Measurements from ENCODE around the gene OXNAD1. TPM values are rescaled to one million over a fixed set of nuclear protein-coding genes. Genes with fewer than 3 reads are reported as not detected.

OXNAD1 gene, protein sequence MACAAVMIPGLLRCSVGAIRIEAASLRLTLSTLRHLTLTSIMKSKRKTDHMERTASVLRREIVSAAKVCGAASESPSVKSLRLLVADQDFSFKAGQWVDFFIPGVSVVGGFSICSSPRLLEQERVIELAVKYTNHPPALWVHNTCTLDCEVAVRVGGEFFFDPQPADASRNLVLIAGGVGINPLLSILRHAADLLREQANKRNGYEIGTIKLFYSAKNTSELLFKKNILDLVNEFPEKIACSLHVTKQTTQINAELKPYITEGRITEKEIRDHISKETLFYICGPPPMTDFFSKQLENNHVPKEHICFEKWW
- 19.0 and 27.6 TPM in 2 replicates for total RNA-seq (2022)
- Bru-seq, nascent RNA, result percentile 70 among the genes with signal in this experiment
- percentile 68 among the genes with signal in this experiment for BruChase-seq, experiment 1, labeled RNA remaining after a 6-hour chase
- BruChase-seq, experiment 2, labeled RNA remaining after a 2-hour chase, result percentile 76 among the genes with signal in this experiment
- long read RNA-seq, transcript OXNAD1-201 (9 exons, 3,929 nt), result major isoform, 39 of 58 reads
- long read RNA-seq, partial matches to known transcripts, result 1 of 58 reads
- long read RNA-seq, other reads (novel, unspliced or antisense), result 11 of 58 reads

GRCh38 chr3:16264708-16265454, at the start of gene OXNAD1, which contains the start of gene DPH3:
TSS of gene OXNAD1 (plus strand) at chr3:16265212. CDS start at chr3:16270953, 5,741 bp downstream.
TSS of gene DPH3 (minus strand) at chr3:16264943. CDS start at chr3:16264876, 67 bp downstream.
- peak; percentile 100 for DNase-seq (ENCODE audit: unreplicated experiment)
- Mint-ChIP-seq H3K27ac (ENCODE audit: low read depth, unreplicated experiment) (peak within 1 kb of the TSS; percentile 96), H3K4me1 (ENCODE audit: insufficient read depth, unreplicated experiment) (peaks cover 19% of the 10 kb centered on the region), H3K4me3 (ENCODE audit: unreplicated experiment) (peak within 1 kb of the TSS; percentile 95), H3K27me3 (ENCODE audit: insufficient read depth, unreplicated experiment) (no peaks in the 10 kb centered on the region), H3K36me3 (ENCODE audit: insufficient read depth, unreplicated experiment) (peaks cover 32% of the 10 kb centered on the region), H3K9me3 (ENCODE audit: unreplicated experiment) (no peaks in the 10 kb centered on the region)
- BruUV-seq (replicated peaks), result no TSS peak
- intact Hi-C loops (cut with micrococcal nuclease), result no loop called here
- ChIA-PET CTCF (interaction anchor here (0.6 to 3.9 kb wide), 12 partner anchors 10 to 463 kb away, joined by 3 to 19 read pairs (median 3); no protein-coding TSS in a partner anchor), POLR2A (interaction anchor here (0.5 to 3.3 kb wide), 41 partner anchors 10 to 1613 kb away, joined by 3 to 47 read pairs (median 3); partner anchors contain the start of genes ANKRD28, BTD, CCDC174 and HACL1)
- TF ChIP-seq, protein P1, sequence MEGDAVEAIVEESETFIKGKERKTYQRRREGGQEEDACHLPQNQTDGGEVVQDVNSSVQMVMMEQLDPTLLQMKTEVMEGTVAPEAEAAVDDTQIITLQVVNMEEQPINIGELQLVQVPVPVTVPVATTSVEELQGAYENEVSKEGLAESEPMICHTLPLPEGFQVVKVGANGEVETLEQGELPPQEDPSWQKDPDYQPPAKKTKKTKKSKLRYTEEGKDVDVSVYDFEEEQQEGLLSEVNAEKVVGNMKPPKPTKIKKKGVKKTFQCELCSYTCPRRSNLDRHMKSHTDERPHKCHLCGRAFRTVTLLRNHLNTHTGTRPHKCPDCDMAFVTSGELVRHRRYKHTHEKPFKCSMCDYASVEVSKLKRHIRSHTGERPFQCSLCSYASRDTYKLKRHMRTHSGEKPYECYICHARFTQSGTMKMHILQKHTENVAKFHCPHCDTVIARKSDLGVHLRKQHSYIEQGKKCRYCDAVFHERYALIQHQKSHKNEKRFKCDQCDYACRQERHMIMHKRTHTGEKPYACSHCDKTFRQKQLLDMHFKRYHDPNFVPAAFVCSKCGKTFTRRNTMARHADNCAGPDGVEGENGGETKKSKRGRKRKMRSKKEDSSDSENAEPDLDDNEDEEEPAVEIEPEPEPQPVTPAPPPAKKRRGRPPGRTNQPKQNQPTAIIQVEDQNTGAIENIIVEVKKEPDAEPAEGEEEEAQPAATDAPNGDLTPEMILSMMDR (IDR thresholded peaks at IDR 0.05; ENCODE audit: unreplicated experiment), result no peak

DNA sequence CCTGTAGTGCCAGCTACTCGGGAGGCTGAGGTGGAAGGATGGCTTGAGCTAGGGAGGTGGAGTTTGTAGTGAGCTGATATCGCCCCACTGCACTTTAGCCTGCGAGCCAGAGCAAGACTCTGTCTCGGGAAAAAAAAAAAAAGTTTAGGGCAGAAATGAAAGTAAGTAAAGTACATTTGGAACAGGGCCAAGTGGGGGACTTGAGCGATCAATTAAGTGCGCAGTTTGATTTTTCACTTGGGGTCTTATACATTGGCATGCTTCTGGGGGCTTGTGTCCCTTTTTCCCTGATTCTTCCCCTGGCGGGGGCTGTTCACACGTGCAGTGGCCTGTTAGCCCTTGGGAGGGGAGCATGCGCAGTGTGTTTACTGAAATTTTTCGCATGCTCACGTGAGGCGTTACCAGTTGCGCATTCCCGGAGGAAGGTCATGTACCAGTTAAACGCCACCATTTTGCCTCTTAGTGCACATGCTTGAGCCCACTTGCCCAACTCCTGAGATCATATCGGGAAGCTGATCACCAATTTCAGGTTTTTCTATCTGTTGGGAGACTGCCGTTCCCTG, 48.6 kb upstream of the OXNAD1 start:
- POLR2A ChIA-PET, result interaction anchor here (0.7 kb wide), 1 partner anchor 122 kb away, joined by 3 read pairs; no protein-coding TSS in a partner anchor
- Mint-ChIP-seq H3K36me3 (ENCODE audit: insufficient read depth, unreplicated experiment) (peaks cover 33% of the 10 kb centered on the region), H3K27ac (ENCODE audit: low read depth, unreplicated experiment) (no peak overlapping the region), H3K9me3 (ENCODE audit: unreplicated experiment) (no peaks in the 10 kb centered on the region), H3K27me3 (ENCODE audit: insufficient read depth, unreplicated experiment) (no peaks in the 10 kb centered on the region), H3K4me1 (ENCODE audit: insufficient read depth, unreplicated experiment) (no peaks in the 10 kb centered on the region), H3K4me3 (ENCODE audit: unreplicated experiment) (no peak overlapping the region)
- BruUV-seq (replicated peaks), result no TSS peak
- CTCF ChIA-PET, result interaction anchor here (0.8 to 0.9 kb wide), 3 partner anchors 27 to 170 kb away, joined by 3 to 4 read pairs (median 3); no protein-coding TSS in a partner anchor
- TF ChIP-seq, protein P1 (IDR thresholded peaks at IDR 0.05; ENCODE audit: unreplicated experiment), result no peak
- intact Hi-C loops (cut with micrococcal nuclease), result no loop called here
- DNase-seq (ENCODE audit: unreplicated experiment), result no peak

DNA sequence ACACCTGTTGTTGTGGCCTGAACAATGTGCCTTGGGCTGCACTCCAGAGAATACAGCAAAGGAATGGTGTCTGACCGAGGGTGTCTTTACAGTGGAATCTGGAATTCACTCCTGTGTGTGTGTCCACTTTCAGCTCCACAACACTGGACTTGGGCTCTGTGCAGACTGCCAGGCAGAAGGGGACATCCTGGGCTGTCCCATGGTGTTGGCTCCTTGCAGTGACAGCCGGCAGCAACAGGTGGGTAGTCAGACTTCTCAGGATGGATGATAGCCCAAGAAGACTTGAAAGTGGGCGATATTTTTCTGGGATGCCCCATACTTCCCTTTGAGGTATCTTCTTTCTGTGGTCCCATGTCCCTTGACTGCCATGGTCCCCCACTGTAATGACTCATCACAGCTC, 45.2 kb upstream of the OXNAD1 start:
- H3K9me3 Mint-ChIP-seq (ENCODE audit: unreplicated experiment), result no peaks in the 10 kb centered on the region
- DNase-seq (ENCODE audit: unreplicated experiment), result no peak
- intact Hi-C loops (cut with micrococcal nuclease), result no loop called here
- H3K27ac Mint-ChIP-seq (ENCODE audit: low read depth, unreplicated experiment), result no peak overlapping the region
- H3K36me3 Mint-ChIP-seq (ENCODE audit: insufficient read depth, unreplicated experiment), result peaks cover 20% of the 10 kb centered on the region
- ChIA-PET CTCF (interaction anchor here (0.7 kb wide), 1 partner anchor 237 kb away, joined by 4 read pairs; no protein-coding TSS in a partner anchor), POLR2A (no interaction called here)
- TF ChIP-seq, protein P1 (IDR thresholded peaks at IDR 0.05; ENCODE audit: unreplicated experiment), result no peak
- H3K27me3 Mint-ChIP-seq (ENCODE audit: insufficient read depth, unreplicated experiment), result no peaks in the 10 kb centered on the region
- H3K4me3 Mint-ChIP-seq (ENCODE audit: unreplicated experiment), result no peak overlapping the region
- BruUV-seq (replicated peaks), result no TSS peak
- H3K4me1 Mint-ChIP-seq (ENCODE audit: insufficient read depth, unreplicated experiment), result no peaks in the 10 kb centered on the region

All from MCF 10A (cell line).